CD4-positive, alpha-beta T cell treated with Interleukin-17A for 4 hours (primary cell): ENCODE data around the gene GGACT.
"Not testable (repeated sequence)": the region's sequence is repeated elsewhere in the genome, so short reads cannot be mapped to it uniquely, and the experiment has no call there.

ENCODE experiments used
- DNase-seq: peaks from one replicate; pipeline ENCODE4 v3.0.0-alpha.2; 2020; ENCODE audit warnings: mixed read lengths

GGACT gene

GRCh38 chr13:100528353-100528752, 60.2 kb downstream of the GGACT start:
- no peak for DNase-seq

- DNase-seq: no peak
These were observed 60.9 kb downstream of the GGACT start for GRCh38 chr13:100527644-100528043.

- DNase-seq: no peak
These were observed 62.1 kb downstream of the GGACT start for GRCh38 chr13:100526318-100527000.

GRCh38 chr13:100525453-100526317, 62.9 kb downstream of the GGACT start:
- DNase-seq: no peak

- DNase-seq: not testable (repeated sequence)
These were observed 63.9 kb downstream of the GGACT start for GRCh38 chr13:100524688-100525087.

GRCh38 chr13:100523981-100524386, 64.6 kb downstream of the GGACT start:
- no peak for DNase-seq

GRCh38 chr13:100523411-100523810, 65.2 kb downstream of the GGACT start:
- no peak for DNase-seq

GRCh38 chr13:100522618-100523309, 65.8 kb downstream of the GGACT start:
- no peak for DNase-seq

- peak; percentile 10 for DNase-seq
These were observed 66.6 kb downstream of the GGACT start for GRCh38 chr13:100521851-100522617.

- DNase-seq: no peak
These were observed 67.4 kb downstream of the GGACT start for GRCh38 chr13:100520936-100521850.

GRCh38 chr13:100519626-100520025, 69.0 kb downstream of the GGACT start:
- DNase-seq: no peak

GRCh38 chr13:100518394-100519062, 70.1 kb downstream of the GGACT start:
- no peak for DNase-seq

- DNase-seq: no peak
These were observed 70.9 kb downstream of the GGACT start for GRCh38 chr13:100517728-100518127.

GRCh38 chr13:100517135-100517534, 71.5 kb downstream of the GGACT start:
- no peak for DNase-seq

GRCh38 chr13:100515410-100515800, 73.2 kb downstream of the GGACT start:
- DNase-seq: no peak

- DNase-seq: peak; percentile 83
These were observed 73.7 kb downstream of the GGACT start for GRCh38 chr13:100514788-100515409.

GRCh38 chr13:100513987-100514670, 74.5 kb downstream of the GGACT start:
- no peak for DNase-seq

GRCh38 chr13:100513171-100513570, 75.4 kb downstream of the GGACT start:
- no peak for DNase-seq

GRCh38 chr13:100512422-100512821, 76.2 kb downstream of the GGACT start:
- DNase-seq: no peak

- no peak for DNase-seq
These were observed 77.1 kb downstream of the GGACT start for GRCh38 chr13:100511466-100511865.
